Measurements from ENCODE around the gene FGF11. TPM values are rescaled to one million over a fixed set of nuclear protein-coding genes. Genes with fewer than 3 reads are reported as not detected.

Gene FGF11
- polyA plus RNA-seq, 1 experiment: 0.63 TPM

DNA sequence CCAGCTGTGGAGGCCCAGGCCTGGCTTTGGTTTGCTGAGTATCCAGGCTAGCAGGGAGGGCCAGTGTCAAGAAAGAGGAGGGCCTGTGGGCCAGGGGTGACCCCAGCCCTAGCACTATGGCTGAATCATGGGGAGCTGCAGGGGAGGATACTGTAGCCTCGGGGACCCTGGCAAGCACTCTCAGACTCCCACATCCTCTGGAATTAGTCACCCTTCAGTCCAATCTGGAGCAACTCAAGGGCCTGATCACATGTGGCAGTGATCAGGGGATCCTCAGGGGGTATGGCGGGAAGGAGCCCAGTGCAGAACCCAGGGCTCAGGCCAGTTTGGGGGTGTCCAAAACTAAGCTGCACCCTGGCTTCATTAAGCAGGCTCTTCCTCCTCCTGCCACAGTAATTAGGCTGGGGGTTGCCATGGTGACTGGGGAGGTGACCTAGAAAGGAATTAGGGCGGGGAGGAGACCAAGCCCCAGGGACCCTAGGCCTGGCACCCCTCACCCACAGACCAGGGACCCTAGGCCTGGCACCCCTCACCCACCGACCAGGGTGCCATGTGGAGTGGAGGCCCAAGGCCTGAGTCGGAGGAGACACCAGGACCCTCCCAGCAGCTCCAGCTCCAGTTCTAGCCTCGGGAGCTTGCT lies 25.8 kb upstream of the FGF11 start:
- Histone ChIP-seq H3K9me3 (ENCODE audit: control insufficient read depth, insufficient read depth, low read length) (no peaks in the 10 kb centered on the region; the same call in 1 of the 2 replicates), H3K4me3 (ENCODE audit: low read depth, low read length) (no peak overlapping the region), H3K27ac (ENCODE audit: low read depth, low read length) (no peak overlapping the region), H3K27me3 (ENCODE audit: control insufficient read depth, insufficient read depth, low read length) (no peaks in the 10 kb centered on the region)
- no peak for DNase-seq (ENCODE audit: low read depth, low spot score)
- CTCF ChIA-PET: no interaction called here
- POLR2A ChIA-PET: interaction anchor here (1.4 kb wide), 1 partner anchor 10 kb away, joined by 3 read pairs; the partner anchor contains the start of gene TMEM256
- TF ChIP-seq, protein P1, sequence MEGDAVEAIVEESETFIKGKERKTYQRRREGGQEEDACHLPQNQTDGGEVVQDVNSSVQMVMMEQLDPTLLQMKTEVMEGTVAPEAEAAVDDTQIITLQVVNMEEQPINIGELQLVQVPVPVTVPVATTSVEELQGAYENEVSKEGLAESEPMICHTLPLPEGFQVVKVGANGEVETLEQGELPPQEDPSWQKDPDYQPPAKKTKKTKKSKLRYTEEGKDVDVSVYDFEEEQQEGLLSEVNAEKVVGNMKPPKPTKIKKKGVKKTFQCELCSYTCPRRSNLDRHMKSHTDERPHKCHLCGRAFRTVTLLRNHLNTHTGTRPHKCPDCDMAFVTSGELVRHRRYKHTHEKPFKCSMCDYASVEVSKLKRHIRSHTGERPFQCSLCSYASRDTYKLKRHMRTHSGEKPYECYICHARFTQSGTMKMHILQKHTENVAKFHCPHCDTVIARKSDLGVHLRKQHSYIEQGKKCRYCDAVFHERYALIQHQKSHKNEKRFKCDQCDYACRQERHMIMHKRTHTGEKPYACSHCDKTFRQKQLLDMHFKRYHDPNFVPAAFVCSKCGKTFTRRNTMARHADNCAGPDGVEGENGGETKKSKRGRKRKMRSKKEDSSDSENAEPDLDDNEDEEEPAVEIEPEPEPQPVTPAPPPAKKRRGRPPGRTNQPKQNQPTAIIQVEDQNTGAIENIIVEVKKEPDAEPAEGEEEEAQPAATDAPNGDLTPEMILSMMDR (IDR thresholded peaks at IDR 0.05; ENCODE audit: low read depth, low read length): no peak

GRCh38 chr17:7414837-7415236 lies 24.5 kb upstream of the FGF11 start:
- TF ChIP-seq, protein P1 (IDR thresholded peaks at IDR 0.05; ENCODE audit: low read depth, low read length): no peak
- ChIA-PET POLR2A (no interaction called here), CTCF (interaction anchor here (0.8 kb wide), 1 partner anchor 7 kb away, joined by 3 read pairs; no protein-coding TSS in a partner anchor)
- Histone ChIP-seq H3K27ac (ENCODE audit: low read depth, low read length) (no peak overlapping the region), H3K4me3 (ENCODE audit: low read depth, low read length) (no peak overlapping the region), H3K9me3 (ENCODE audit: control insufficient read depth, insufficient read depth, low read length) (no peaks in the 10 kb centered on the region; the same call in 1 of the 2 replicates), H3K27me3 (ENCODE audit: control insufficient read depth, insufficient read depth, low read length) (no peaks in the 10 kb centered on the region)
- no peak for DNase-seq (ENCODE audit: low read depth, low spot score)

DNA sequence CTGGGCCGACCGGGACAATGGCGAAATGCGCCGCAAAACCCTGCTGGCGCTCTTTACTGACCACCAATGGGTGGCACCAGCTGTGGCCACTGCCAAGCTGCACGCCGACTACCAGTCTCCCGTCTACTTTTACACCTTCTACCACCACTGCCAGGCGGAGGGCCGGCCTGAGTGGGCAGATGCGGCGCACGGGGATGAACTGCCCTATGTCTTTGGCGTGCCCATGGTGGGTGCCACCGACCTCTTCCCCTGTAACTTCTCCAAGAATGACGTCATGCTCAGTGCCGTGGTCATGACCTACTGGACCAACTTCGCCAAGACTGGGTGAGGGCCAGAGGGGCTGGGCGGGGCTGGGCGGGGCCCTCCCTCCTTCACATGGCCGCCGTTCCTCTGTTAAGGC lies 23.5 kb upstream of the FGF11 start:
- peaks cover 9% of the 10 kb centered on the region; the same call in 1 of the 2 replicates for H3K9me3 ChIP-seq (ENCODE audit: control insufficient read depth, insufficient read depth, low read length)
- ChIA-PET CTCF (no interaction called here), POLR2A (no interaction called here)
- H3K27me3 ChIP-seq (ENCODE audit: control insufficient read depth, insufficient read depth, low read length): no peaks in the 10 kb centered on the region
- no peak for DNase-seq (ENCODE audit: low read depth, low spot score)
- TF ChIP-seq, protein P1 (IDR thresholded peaks at IDR 0.05; ENCODE audit: low read depth, low read length): no peak
- no peak overlapping the region for H3K4me3 ChIP-seq (ENCODE audit: low read depth, low read length)
- no peak overlapping the region for H3K27ac ChIP-seq (ENCODE audit: low read depth, low read length)

GRCh38 chr17:7416323-7416722 lies 23.0 kb upstream of the FGF11 start:
- Histone ChIP-seq H3K27me3 (ENCODE audit: control insufficient read depth, insufficient read depth, low read length) (no peaks in the 10 kb centered on the region), H3K27ac (ENCODE audit: low read depth, low read length) (no peak overlapping the region), H3K4me3 (ENCODE audit: low read depth, low read length) (no peak overlapping the region), H3K9me3 (ENCODE audit: control insufficient read depth, insufficient read depth, low read length) (peaks cover 14% of the 10 kb centered on the region; the same call in 1 of the 2 replicates)
- ChIA-PET CTCF (no interaction called here), POLR2A (no interaction called here)
- TF ChIP-seq, protein P1 (IDR thresholded peaks at IDR 0.05; ENCODE audit: low read depth, low read length): no peak
- no peak for DNase-seq (ENCODE audit: low read depth, low spot score)

DNA sequence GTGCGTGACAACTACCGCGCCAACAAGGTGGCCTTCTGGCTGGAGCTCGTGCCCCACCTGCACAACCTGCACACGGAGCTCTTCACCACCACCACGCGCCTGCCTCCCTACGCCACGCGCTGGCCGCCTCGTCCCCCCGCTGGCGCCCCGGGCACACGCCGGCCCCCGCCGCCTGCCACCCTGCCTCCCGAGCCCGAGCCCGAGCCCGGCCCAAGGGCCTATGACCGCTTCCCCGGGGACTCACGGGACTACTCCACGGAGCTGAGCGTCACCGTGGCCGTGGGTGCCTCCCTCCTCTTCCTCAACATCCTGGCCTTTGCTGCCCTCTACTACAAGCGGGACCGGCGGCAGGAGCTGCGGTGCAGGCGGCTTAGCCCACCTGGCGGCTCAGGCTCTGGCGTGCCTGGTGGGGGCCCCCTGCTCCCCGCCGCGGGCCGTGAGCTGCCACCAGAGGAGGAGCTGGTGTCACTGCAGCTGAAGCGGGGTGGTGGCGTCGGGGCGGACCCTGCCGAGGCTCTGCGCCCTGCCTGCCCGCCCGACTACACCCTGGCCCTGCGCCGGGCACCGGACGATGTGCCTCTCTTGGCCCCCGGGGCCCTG lies 22.2 kb upstream of the FGF11 start:
- ChIA-PET POLR2A (no interaction called here), CTCF (no interaction called here)
- no peak for DNase-seq (ENCODE audit: low read depth, low spot score)
- no peaks in the 10 kb centered on the region for H3K27me3 ChIP-seq (ENCODE audit: control insufficient read depth, insufficient read depth, low read length)
- H3K4me3 ChIP-seq (ENCODE audit: low read depth, low read length): no peak overlapping the region
- no peak overlapping the region for H3K27ac ChIP-seq (ENCODE audit: low read depth, low read length)
- H3K9me3 ChIP-seq (ENCODE audit: control insufficient read depth, insufficient read depth, low read length): peaks cover 15% of the 10 kb centered on the region; the same call in 1 of the 2 replicates
- TF ChIP-seq, protein P1 (IDR thresholded peaks at IDR 0.05; ENCODE audit: low read depth, low read length): no peak

All from AG04450 (cell line).